HG02798 (cell line): ENCODE results near the gene TMEM258.

Source experiments
- ATAC-seq: cut with Tn5 transposase; IDR thresholded peaks from one replicate; pipeline ENCODE4 v1.9.1; 2021; ENCODE audit warnings: mild to moderate bottlenecking; ENCODE audit not compliant: unreplicated experiment, poor library complexity

The TMEM258 gene

DNA sequence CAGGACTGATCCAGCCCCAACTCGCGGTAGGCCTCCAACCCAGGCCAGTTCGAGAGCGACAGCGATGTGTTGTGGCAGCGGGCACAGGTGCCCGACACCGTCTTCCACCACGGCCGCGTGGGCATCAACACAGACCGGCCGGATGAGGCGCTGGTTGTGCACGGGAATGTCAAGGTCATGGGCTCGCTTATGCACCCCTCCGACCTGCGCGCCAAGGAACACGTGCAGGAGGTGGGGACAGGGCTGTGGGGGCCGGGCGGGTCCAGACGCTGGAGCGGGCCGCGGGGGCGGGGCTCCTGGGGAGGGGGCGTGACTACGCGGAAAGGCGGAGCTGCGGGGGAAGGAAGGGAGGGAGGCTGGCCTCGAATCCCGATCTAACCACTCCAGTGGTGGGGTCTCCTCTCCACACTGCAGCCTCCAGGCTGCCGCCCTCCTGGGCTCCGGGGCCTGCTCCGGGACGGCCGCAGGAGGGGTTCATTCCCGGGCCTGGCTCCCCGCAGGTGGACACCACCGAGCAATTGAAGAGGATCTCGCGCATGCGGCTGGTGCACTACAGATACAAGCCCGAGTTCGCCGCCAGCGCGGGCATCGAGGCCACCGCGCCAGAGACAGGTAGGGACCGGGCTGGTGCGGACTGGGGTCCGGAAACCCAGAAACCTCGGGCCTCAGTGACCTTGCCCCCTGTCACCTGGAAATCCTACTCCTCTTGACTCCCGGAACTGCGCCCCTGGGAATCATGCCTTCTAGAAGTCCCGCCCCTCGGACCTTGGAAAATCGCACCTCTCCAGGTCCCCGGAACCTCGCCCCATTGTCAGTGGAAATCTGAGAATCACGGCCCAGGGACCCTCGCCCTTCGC, 14.9 kb downstream of the TMEM258 start:
- no peak for ATAC-seq

DNA sequence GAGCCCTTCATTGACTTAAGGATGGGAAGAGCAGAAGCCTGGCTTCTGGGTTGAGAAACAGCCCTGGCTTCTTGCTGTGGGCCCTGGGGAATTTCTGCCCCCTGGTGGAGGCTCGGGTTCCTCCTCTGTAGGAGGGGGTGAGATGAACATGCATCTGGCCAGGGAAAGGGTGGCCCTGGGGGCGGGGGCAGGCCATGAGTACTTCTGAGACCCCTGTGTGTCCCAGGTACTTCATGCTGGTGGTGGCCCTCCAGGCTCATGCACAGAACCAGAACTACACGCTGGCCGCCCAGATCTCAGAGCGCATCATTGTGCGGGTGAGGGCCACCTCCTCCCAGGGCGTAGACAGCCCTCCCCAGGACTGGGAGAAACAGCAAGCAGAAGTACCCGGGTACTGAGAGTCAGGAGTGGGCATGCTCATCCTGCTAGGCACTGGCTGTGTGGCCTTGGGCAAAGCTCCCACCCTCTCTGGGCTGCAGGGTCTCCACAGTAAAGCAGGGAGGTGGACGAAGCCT, 15.8 kb downstream of the TMEM258 start:
- ATAC-seq = peak; percentile 48

DNA sequence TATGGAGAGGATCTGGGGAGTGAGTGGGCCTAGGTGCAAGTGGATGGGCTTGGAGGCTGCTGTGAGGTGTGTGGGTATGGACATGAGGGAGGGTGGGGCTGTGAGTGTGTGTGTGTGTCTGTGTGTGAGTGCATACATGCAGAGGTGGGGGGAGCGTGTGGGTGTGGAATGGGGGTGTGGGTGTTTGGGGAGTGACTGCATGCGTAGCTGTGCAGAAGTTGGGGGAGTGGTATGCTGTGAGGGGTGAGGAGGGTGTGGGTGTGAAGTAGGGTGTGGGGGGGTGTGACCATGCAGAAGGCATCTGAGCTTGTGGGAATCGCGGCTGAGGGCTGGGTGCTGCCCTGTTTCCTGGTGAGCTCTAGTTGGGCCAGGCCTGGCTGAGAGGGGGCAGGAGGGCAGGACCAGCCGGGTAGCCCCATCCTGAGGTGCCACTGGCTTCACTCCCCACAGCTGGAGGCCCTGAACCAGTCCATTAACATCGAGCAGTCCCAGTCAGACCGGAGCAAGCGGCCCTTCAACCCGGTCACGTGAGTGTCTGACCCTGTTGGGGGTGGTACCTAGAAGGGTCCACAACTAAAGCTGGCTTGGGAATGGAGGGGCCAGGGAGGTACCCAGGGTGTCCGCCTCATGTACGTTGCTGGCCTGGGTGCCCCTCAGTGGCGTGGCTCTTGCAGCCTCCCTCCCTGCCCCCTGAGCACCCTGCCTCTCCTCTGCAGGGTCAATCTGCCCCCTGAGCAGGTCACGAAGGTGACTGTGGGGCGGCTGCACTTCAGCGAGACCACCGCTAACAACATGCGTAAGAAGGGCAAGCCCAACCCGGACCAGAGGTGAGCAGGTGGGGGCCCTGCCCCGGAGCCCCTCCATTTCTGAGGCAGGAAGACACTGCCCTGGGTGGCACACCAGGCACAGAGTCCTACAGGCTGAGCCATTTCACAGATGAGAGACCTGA, 16.5 kb downstream of the TMEM258 start:
- ATAC-seq = no peak

DNA sequence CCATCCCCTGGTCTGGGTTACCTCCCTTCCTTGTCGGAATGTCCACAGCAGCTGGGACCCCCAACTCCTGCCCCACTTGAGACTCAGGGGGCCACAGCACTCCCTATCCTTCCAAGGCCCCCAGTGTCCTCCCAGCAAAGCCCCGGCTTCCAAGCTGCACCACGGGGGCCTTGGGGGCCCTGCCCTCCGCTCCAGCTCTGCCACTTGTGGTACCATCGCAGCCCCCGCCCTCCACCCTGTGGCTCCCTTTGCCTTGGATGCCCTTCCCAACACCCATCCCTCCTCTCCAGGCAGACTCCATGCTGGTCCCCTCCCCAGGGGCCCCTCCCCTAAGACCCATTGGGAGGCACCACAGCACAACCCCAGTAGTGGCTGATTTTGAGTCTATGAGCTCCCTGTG, 17.3 kb downstream of the TMEM258 start:
- ATAC-seq = no peak

DNA sequence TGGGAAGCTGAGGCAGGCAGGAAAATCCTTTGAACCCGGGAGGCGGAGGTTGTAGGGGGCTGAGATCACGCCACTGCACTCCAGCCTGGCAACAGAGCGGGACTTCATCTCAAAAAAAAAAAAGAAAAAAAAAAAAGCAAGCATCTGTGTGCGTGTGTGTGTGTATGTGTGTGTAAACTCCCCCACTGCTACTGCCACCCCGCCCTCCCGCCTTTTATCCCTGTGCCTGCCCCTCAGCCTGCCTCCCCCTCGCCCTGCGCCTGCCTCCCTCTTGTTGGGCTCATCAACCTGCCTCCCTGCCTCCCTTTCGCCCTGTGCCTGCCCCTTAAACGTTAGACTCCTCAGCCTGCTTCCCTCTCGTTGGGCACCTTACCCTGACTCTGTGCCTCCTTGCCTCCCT, 18.0 kb downstream of the TMEM258 start:
- ATAC-seq = no peak

DNA sequence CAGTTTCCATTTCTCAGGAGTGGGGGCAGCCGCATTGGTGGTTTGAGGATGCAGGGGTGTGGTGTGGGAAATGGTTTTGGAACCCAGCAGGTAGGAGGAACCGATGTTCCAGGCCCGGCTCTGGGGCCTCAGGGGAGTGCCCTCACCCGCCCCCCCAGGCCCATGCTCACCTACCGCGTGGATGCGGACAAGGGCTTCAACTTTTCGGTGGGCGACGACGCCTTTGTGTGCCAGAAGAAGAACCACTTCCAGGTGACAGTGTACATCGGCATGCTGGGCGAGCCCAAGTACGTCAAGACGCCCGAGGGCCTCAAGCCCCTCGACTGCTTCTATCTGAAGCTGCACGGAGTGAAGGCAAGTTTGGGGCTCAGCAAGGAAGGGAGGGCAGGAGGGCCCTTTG, 18.6 kb downstream of the TMEM258 start:
- ATAC-seq = no peak

DNA sequence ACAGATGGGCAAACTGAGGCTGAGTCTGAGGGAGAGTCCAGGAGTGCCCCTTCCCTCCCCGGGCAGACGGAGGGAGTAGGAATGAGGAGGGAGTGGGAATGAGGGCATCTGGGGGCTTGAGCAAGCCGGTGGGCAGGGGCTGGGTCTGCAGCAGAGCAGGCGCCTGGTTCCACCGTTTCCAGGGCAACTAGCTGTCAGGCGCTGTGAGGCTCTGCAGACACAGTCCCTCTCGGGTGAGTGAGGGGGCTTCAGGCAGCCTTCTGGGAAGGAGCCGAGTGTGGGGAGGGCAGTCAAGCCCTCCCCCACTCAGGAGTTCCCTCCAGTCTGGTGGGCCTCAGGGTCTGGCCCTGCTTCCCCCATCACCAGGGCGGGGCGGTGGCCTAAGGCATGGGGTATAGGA, 19.0 kb downstream of the TMEM258 start:
- ATAC-seq = no peak

DNA sequence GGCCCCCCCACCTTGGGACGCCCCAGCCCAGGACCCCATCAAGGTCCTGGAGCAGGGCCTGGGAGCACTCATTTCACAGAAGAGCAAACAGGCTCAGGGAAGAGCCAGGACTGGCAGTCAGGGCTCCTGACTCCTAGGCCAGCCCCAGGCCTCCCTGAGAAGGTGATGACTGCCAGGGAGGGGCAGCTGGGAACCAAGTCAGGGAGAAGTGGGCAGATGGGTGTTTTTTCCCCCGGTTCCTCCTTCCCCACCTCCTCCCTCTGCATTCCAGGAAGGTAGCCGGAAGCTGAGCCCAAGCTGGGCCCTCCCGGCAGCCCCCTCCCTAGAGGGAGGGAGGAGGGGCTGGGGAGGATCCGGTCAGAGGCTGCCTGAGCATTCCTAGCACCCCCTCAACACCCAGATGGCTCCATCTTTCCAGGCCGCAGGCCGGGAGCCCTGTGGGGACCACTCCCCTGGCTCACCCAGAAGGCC, 20.4 kb downstream of the TMEM258 start:
- no peak for ATAC-seq

DNA sequence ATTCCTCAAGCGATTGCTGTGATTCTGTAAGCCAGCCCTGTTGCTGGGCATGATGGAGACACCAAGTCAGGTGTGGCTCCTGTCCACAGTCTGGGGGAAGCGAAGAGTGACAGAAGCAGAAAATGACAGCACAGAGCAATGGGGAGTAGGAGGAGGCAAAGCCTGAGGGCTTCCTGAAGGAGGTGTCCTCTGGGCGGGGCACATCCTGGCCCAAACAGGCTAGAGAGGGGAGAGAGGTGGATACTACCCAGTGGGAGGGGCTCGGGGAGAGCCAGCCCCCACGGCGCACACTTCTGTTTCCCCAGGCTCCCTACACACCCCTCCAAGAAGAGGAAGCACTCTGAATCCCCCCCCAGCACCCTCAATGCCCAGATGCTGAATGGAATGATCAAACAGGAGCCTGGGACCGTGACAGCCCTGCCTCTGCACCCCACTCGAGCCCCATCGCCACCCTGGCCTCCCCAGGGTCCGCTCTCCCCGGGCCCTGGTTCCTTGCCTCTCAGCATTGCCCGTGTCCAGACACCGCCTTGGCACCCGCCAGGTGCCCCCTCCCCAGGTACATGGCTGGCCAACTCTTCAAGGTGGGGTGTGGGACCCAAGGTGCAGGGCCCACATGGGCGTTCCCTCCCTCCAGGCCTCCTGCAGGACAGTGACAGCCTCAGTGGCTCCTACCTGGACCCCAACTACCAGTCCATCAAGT, 21.1 kb downstream of the TMEM258 start:
- no peak for ATAC-seq

DNA sequence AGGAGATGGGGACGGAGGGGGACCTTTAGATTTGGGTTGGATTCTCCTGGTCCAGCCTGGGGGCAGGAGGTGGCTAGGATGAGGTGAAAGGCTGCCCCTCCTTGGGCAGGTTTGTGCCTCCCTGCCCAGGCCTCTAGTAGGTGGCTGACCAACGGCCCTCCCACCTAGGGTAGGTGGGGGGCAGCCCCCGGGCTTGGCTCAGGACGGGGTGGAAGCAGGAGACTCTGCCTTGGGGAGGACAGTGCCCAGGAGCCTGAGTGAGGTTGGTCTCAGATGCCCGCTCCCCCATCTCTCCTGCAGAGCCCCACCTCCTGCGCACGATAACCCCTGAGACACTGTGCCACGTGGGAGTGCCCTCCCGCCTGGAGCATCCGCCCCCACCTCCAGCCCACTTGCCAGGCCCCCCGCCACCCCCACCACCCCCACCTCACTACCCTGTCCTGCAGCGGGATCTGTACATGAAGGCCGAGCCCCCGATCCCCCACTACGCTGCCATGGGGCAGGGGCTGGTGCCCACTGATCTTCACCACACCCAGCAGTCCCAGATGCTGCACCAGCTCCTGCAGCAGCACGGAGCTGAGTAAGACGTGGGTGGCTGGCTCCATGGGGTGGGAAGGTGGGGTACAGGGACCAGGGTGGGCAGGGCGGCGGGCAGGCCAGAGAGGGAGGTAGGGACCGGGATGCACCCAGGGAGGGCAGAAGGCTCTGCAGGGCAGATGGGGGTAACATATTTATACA, 22.3 kb downstream of the TMEM258 start:
- ATAC-seq = no peak

DNA sequence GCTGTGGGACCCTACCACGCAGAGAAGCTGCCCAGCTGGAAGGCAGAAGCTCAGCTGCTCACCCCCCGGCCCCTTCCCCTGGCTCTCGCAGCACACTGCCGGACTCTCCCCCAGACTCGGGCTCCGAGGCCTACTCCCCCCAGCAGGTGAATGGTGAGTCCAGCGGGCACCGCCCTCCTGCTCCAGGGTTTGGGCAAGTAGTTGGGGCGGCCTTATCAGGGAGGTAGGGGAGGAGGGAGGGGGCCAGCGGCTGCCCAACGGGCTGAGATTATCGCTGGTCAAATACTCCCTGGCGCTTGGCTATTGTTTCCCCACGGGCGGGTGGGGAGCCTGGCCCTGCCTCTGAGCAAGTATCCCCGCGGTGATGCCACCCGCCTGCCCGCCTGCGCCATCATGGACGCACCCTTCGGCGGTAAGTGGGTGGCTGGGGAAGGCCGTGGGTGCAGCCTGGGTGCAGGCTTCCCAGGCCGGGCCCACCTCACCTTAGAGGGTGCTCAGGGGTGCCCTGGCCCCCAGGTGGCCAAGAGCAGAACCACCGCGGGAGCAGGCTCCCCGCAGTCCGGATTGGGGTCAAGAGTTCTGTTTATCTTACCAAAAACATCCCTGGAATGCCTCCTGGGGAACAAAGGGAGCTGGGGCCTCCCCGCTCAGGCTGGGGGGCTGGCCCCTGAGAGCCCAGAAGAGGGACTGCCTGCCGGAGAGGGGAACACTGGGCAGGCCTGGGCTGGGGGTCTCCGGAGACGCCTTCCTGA, 23.1 kb downstream of the TMEM258 start:
- ATAC-seq = no peak

DNA sequence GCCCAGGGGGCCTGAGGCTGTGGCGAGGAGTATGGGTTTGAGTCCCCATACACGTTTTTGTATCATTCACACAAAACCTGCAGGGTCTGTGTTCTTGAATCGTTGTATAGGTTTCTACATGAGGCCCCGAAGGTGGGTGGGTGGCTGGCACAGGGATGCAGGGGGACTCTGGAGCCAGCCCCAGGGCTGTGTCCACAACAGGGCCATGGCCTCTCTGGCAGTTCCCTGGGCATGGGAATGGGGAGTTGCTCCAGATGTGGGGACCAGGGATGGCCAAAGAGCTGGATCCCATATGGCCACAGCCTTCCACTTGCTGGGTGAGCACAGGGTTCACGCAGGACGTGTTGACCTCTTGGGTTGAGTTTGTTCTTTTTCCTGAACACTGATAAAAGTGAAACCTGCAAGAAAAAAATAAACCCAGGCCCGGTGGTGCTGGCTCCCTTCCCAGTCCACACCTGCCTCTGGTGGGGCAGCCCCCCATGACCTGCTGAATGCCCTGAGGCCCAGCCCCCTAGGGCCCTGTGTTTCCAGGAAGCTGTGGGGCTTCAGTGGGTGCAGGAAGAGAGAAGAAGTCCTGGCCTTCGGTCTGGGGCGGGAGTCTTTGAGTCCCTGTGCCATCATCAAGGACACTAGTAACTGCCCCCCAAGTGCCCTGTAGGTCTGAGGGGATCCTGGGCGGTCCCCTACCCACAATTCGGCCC, 23.9 kb downstream of the TMEM258 start:
- no peak for ATAC-seq

DNA sequence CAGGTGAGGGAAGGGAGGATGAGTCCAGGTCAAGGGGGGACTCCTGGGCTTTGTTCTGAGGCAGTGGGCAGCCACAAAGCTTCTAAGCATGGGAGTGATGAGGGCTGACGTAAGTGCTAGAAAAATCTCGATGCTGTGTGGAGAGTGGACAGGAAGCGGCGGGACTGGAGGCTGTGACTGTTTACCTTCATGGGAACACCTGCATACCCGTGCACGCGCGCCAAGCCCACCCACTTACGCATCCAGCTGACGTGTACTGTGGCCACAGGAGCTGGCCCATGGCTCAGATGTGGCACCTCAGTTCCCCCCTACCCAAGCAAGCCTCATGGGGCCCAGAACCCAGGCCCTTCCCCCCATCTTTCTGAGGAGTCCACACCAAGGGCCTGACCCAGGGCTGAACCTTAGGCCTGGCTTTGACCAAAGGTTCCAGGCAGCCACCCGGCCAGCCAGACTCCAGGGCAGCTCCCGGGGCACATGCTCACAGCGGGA, 26.0 kb downstream of the TMEM258 start:
- no peak for ATAC-seq

DNA sequence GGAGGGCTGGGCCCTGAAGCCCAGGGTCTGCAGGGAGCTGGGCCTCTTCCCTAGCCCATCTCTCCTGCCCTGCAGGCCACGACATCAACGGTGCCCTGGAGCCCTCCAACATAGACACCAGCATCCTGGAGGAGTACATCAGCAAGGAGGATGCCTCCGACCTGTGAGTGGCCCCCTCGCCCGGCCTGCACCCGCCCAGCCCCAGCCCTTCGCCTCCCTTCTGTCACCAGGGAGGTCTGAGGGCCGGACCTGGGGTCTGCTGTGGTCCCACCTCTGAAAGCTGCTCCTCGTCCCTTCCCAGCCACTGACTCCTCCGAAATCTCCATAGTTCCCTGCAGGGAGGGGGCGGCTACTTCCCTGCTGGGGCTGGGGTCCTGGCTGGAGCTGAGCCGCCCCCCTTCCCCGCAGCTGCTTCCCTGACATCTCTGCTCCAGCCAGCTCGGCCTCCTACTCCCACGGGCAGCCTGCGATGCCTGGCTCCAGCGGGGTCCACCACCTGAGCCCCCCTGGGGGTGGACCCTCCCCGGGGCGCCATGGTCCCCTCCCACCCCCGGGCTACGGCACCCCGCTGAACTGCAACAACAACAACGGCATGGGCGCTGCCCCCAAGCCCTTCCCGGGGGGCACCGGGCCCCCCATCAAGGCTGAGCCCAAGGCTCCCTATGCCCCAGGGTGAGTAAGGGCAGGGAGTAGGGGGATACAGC, 26.7 kb downstream of the TMEM258 start:
- ATAC-seq = no peak

DNA sequence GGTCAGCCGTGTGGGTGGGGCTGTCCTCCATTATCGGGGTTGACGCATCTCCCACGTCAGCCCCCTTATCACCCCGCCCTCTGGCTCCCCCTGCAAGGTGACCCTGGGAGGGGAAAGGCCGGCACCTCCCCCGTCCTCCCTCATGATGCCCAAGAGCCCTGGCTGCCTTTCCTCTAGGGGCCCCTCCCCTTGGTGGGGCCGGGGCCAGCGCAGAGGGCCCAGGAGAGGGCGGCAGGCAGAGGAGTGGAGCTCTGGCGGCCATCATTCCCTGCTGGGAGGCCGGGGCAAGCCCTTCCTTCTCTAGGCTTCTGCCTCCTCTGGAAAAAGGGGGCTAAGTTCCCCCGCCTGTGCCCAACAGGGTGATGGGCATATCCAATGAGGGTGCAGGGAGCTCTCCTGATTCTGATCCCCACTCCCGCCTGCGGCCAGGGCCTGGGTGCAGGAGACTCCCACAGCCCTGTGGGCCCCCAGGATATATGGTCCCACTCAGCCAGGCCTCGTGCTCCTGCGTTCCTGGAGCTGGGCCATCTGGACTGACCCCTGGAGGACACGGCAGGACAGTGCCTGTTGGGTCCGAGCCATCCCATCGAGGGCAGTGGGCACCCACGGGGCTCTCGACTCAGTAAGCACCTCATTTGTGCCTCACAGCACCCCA, 27.7 kb downstream of the TMEM258 start:
- ATAC-seq = no peak

DNA sequence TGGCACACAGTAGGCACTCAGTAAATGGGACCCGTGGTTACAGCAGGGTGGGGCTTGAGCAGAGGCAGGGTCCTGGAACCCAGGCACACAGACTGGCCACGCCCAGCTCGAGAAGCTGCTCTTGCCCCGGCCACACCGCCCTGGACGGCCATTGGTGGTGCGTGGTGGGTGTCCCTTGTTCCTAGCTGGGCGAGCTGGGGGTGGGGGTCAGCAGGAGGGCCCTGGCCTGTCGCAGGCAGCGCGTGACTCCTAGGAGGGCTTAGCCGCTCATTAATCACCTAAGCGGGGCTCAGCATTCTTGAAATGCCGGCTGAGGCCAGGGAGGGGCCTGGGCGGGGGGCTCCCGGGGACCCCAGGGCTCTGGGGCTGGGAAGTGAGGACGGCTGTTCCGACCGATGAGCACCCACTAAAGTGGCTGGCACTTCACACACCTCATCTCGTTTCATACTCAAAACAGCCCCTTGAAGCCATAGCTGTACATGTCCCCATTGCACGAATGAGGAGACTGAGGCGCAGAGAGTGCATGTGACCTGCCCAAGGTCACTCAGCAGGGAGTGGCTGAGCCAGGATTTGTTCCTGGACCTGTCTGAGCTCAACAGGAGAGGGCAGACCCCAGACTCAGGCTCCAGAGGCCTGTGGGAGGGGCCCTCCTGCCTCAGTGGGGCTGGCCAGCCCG, 28.3 kb downstream of the TMEM258 start:
- no peak for ATAC-seq

DNA sequence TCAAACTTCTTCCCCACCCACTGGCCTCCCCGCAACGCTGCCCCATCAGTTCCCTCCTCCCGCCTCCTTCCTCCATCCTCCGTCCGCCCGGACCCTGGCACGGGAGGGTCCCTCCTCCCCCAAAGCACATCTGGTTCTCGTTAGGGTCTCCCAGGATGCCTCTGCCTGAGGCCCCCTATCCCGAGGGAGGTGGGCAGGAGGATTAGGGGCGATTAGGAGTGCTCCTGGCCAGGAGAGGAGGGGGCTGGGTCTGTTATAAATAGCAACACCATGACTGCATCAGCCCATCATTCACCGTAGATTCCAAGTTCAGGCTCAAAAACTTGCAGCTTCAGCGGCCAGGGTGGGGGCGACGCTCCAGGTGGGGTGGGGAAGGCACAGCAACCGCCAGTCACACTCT, 29.6 kb downstream of the TMEM258 start:
- no peak for ATAC-seq
